ENCODE results near the gene SRMS.

Gene SRMS

DNA sequence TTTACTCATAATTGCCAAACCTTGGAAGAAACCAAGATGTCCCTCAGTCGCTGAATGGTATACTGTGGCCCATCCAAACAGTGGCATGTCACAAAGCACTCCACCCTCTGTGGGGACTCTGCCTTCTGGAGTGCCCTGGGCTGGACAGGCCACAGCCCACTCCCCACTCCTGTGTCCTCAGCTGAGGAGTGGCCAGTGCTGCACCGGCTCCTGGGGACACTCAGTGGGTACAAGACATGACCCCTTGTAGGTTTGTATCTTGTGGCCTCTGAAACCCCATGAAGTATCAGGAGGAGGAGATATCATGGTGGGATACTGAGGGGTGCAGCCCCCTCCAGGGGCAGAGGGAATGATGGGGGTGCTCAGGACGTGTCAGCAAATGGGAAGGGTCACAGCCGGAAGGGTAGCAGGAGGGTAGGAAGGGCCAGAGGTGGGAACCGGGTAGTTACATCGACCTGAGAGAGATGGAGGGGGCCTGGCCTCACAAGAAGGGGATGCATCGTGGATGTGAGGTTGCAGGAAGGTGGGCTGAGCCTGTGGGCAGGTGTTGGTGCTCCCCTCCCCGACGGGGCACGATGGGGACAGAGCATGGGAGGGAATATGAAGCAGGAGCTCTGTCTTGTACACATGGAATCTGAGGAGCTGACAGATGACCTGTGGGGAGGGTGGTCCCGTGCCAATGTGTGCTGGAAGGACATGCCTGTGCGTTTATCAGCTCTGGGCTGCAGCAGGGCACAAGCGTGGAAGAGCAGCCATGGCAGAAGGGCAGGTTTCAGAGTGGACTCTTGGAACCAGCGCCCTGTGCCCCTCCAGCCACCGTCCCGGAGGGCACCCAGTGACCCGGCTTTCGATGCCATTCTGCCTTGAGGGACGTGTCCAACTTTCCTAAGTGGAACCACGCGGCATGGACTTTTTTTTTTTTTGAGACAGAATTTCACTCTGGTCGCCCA lies 38.3 kb upstream of the SRMS start:
- DNase-seq (ENCODE audit: low read depth, low spot score), result no peak
- no peak overlapping the region for H3K9ac ChIP-seq (ENCODE audit: insufficient read length)
- H3K4me3 ChIP-seq, result no peak overlapping the region
- H3K9me3 ChIP-seq (ENCODE audit: low read depth, low read length), result no peaks in the 10 kb centered on the region
- no peak overlapping the region for H3K27ac ChIP-seq
- no peaks in the 10 kb centered on the region; the same call in 1 of the 2 replicates for H3K36me3 ChIP-seq (ENCODE audit: insufficient read depth, low read length)
- TF ChIP-seq FOXP2 (optimal IDR thresholded peaks at IDR 0.05; ENCODE audit: control extremely low read depth, extremely low read length, insufficient read depth) (no peak), EZH2 (IDR thresholded peaks at IDR 0.05) (no peak), POLR2AphosphoS5 (IDR thresholded peaks at IDR 0.05; ENCODE audit: borderline replicate concordance, low read depth, low read length) (no peak)

DNA sequence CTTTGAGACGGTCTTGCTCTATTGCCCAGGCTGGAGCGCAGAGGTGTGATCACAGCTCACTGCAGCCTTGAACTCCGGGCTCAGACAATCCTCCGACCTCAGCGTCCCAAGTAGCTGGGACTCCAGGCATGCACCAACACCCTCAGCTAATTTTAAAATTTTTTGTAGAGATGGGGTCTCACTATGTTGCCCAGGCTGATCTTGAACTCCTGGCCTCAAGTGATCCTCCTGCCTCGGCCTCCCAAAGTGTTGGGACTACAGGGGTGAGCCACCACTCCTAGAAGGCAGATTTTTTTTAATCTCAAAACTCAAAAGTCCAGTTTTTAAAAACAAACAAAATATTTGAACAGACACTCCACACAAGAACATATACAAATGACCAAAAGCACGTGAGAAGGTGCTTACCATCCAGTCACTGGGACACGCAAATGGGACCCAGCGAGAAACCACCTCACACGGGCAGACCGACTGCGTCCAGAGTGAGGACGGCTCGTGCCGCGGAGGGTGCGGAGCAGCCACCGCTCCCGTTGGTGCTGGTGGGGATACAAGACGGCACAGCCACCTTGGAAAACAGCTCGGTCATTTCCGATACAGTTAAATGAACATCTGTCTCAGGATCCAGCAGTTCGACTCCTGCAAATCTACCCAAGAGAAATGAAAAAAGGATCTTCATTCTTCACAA lies 35.0 kb upstream of the SRMS start:
- no peak for TF ChIP-seq EZH2 (IDR thresholded peaks at IDR 0.05)
- no peak for TF ChIP-seq FOXP2 (optimal IDR thresholded peaks at IDR 0.05; ENCODE audit: control extremely low read depth, extremely low read length, insufficient read depth)
- TF ChIP-seq POLR2AphosphoS5 (IDR thresholded peaks at IDR 0.05; ENCODE audit: borderline replicate concordance, low read depth, low read length), result no peak
- Histone ChIP-seq H3K4me3 (no peak overlapping the region), H3K9me3 (ENCODE audit: low read depth, low read length) (no peaks in the 10 kb centered on the region), H3K9ac (ENCODE audit: insufficient read length) (no peak overlapping the region), H3K36me3 (ENCODE audit: insufficient read depth, low read length) (no peaks in the 10 kb centered on the region), H3K27ac (no peak overlapping the region)
- no peak for DNase-seq (ENCODE audit: low read depth, low spot score)

DNA sequence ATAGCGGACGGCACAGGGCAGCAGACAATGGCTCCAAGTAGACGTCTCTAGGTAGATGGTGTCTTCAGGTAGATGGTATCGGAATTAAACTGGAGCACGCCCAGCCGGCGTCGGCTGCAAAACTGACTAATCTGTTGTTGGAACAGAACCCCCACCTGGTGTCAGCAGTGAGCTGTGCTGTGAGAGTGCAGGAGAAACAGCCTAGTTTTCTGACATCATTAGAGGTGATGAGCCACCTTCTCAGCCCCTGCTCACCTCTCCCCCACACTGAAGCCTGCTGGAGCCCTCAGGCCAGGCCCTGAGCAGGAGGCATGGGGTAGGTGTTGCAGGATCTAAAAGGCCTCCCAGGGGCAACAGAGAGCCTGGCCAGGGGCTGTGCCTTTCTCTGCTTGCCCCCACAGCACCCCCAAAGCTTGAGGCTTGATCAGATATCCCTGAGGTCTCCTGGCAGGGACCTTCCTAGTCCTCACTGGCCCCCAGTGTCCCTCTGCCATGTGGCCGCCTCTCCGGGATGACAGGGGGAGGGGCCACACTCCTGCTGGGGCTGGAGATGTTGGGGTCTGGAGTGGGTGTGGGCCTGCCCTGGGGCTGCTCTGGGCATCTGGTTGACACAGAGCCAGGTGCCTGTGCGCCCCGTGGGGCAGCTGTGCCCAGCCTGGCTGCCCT lies 33.4 kb upstream of the SRMS start:
- H3K27ac ChIP-seq, result no peak overlapping the region
- DNase-seq (ENCODE audit: low read depth, low spot score), result no peak

DNA sequence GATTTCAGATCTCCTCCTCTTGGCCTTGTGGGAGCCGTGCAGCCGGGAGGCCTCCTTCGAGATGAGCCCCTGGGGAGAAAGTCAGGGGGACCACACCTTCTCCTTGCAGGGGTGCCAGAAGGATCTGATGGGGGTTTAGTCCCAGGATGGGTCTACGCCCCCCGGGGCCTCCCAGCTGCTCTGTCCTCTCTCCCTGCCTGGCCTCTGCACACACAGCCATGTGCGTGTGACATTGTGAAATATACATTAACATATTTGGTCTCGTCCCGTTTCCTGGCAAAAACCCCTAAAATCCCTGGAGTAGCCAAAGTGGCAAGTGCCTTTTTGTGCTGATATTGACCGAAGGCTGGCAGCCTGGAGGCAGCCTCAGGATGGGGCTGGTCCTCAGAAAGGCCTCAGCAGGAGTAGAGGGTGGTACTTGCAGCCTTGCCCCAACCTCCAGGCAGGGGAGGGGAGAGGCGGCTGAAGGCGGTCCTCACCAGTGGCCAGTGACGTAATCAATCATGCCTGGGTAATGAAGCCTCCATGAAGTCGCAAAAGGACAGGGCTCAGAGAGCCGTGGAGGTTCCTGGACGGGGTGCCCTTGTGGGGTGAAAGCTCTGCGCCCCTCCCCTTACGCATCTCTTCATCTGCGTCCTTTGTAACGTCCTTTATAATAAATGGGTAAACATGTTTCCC lies 31.6 kb upstream of the SRMS start:
- H3K9ac ChIP-seq (ENCODE audit: insufficient read length), result no peak overlapping the region
- H3K9me3 ChIP-seq (ENCODE audit: low read depth, low read length), result no peaks in the 10 kb centered on the region
- no peak overlapping the region for H3K4me3 ChIP-seq
- no peak overlapping the region for H3K27ac ChIP-seq
- DNase-seq (ENCODE audit: low read depth, low spot score), result no peak
- H3K36me3 ChIP-seq (ENCODE audit: insufficient read depth, low read length), result no peaks in the 10 kb centered on the region
- TF ChIP-seq POLR2AphosphoS5 (IDR thresholded peaks at IDR 0.05; ENCODE audit: borderline replicate concordance, low read depth, low read length) (no peak), EZH2 (IDR thresholded peaks at IDR 0.05) (no peak), FOXP2 (optimal IDR thresholded peaks at IDR 0.05; ENCODE audit: control extremely low read depth, extremely low read length, insufficient read depth) (no peak)

More for the DNA sequence above, 33.4 kb upstream of the SRMS start:
- TF ChIP-seq EZH2 (IDR thresholded peaks at IDR 0.05) (no peak), POLR2AphosphoS5 (IDR thresholded peaks at IDR 0.05; ENCODE audit: borderline replicate concordance, low read depth, low read length) (no peak), FOXP2 (optimal IDR thresholded peaks at IDR 0.05; ENCODE audit: control extremely low read depth, extremely low read length, insufficient read depth) (no peak)
- no peak overlapping the region for H3K4me3 ChIP-seq
- no peak overlapping the region for H3K9ac ChIP-seq (ENCODE audit: insufficient read length)
- H3K9me3 ChIP-seq (ENCODE audit: low read depth, low read length), result no peaks in the 10 kb centered on the region
- H3K36me3 ChIP-seq (ENCODE audit: insufficient read depth, low read length), result no peaks in the 10 kb centered on the region

DNA sequence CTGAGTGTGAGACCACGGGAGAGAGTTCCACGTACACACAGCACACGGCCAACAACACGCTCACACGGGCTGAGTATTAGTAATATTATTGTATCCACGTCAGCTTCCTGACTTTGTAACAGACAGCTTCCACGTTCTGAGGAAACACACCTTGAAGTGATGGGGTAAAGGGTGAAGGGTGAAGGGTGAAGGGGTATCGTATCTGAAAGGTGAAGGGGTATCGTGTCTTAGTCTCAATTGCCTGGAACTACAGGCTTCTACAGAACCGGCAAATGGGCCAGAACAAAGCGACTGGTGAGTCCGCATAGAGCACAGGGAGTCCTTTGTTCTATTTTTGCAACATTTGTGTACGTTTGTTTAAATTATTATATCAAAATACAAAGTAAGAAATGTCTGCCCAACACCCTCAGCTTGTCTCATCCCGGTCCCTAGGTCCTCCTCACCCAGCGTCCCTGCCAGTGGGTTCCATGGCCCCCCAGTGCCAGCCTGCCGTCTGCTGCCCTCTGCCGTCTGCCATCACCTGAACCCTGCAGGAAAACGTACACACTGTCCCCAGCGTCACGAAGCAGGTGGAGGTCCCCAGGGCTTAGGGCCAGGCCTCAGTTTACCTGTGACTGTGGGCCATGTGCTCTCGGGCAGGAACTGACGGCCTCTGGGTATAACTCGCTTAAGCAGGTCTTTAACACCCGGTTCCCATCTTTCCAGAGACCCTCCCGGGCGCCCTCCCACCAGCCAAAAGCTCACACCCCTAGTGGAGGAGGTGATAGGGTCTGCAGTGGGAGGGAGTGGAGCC lies 30.9 kb upstream of the SRMS start:
- Histone ChIP-seq H3K36me3 (ENCODE audit: insufficient read depth, low read length) (no peaks in the 10 kb centered on the region), H3K4me3 (no peak overlapping the region), H3K9ac (ENCODE audit: insufficient read length) (no peak overlapping the region), H3K9me3 (ENCODE audit: low read depth, low read length) (no peaks in the 10 kb centered on the region), H3K27ac (no peak overlapping the region)
- no peak for DNase-seq (ENCODE audit: low read depth, low spot score)
- TF ChIP-seq POLR2AphosphoS5 (IDR thresholded peaks at IDR 0.05; ENCODE audit: borderline replicate concordance, low read depth, low read length) (no peak), EZH2 (IDR thresholded peaks at IDR 0.05) (no peak), FOXP2 (optimal IDR thresholded peaks at IDR 0.05; ENCODE audit: control extremely low read depth, extremely low read length, insufficient read depth) (no peak)

DNA sequence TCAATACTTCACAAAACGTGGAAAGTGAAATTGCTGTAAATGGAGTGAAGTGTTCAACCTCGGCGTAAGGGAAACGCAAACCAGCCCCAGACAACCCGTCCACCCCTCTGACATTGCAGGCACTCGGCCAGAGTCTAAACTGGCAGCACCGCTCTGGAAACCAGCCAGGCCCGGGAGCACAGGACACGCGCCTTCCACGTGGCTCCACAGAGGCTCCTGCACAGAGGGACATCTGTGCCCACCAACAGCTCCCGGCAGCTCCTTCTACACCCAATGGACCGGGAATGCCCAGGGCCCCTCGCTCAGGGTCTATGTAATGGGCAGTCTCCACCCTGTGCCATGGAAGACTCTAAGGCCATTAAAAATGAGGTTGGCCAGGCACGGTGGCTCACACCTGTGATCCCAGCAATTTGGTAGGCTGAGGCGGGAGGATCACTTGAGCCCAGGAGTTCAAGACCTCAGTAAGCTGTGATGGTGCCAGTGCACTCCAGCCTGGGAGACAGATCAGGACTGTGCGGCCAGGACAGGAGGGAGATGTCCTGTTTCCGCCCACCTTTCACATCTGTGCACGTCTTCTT lies 29.9 kb upstream of the SRMS start:
- DNase-seq (ENCODE audit: low read depth, low spot score), result no peak
- Histone ChIP-seq H3K27ac (no peak overlapping the region), H3K4me3 (no peak overlapping the region), H3K9me3 (ENCODE audit: low read depth, low read length) (no peaks in the 10 kb centered on the region), H3K36me3 (ENCODE audit: insufficient read depth, low read length) (no peaks in the 10 kb centered on the region), H3K9ac (ENCODE audit: insufficient read length) (no peak overlapping the region)
- TF ChIP-seq FOXP2 (optimal IDR thresholded peaks at IDR 0.05; ENCODE audit: control extremely low read depth, extremely low read length, insufficient read depth), result no peak

DNA sequence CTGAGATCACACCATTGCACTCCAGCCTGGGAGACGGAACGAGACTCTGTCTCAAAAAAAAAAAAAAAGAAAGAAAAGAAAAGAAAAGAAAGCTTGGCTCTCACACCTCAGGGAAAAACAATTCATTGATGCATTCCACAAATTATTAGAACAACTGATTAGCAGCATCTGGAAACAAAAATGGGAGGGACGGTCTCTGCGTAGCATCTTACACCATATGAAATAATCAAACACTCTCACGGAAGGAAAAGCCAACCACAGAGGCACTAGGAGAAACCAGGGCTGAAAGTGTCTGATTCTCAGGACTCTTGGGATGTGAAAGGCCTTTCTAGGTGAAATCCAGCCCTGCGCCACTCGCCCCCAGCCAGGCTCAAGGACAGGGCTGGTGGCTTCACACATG lies 28.8 kb upstream of the SRMS start:
- Histone ChIP-seq H3K9me3 (ENCODE audit: low read depth, low read length) (no peaks in the 10 kb centered on the region), H3K4me3 (no peak overlapping the region), H3K27ac (no peak overlapping the region), H3K36me3 (ENCODE audit: insufficient read depth, low read length) (no peaks in the 10 kb centered on the region), H3K9ac (ENCODE audit: insufficient read length) (no peak overlapping the region)
- TF ChIP-seq POLR2AphosphoS5 (IDR thresholded peaks at IDR 0.05; ENCODE audit: borderline replicate concordance, low read depth, low read length), result no peak
- DNase-seq (ENCODE audit: low read depth, low spot score), result no peak
